Neural progenitor cell (in vitro differentiated cells): ENCODE results near the gene TOMM6. TPM values are rescaled to one million over a fixed set of nuclear protein-coding genes. Genes with fewer than 3 reads are reported as not detected.

ENCODE experiments used
- DNase-seq: peaks from one replicate; pipeline ENCODE4 v3.0.0-alpha.2; 2016; ENCODE audit warnings: low spot score
- H2AFZ ChIP-seq: fragments of 200-600 bp; sonication (generic); replicated peaks from 2 replicates; pipeline ENCODE4 v1.6.1; 2016; ENCODE audit warnings: antibody characterized with exemption
- H3F3A ChIP-seq: fragments of 200-600 bp; sonication (generic); 2 replicates; pipeline ENCODE4 v1.6.1; 2016; ENCODE audit warnings: antibody characterized with exemption, low read depth
- H3K27ac ChIP-seq: fragments of 200-600 bp; sonication (generic); 2 replicates; pipeline ENCODE4 v1.5.1; 2016; ENCODE audit warnings: mild to moderate bottlenecking
- H3K27me3 ChIP-seq: fragments of 200-600 bp; sonication (generic); 2 replicates; pipeline ENCODE4 v1.6.1; 2016; ENCODE audit warnings: mild to moderate bottlenecking, moderate library complexity
- H3K36me3 ChIP-seq: fragments of 200-600 bp; sonication (generic); 2 replicates; pipeline ENCODE4 v1.5.1; 2016
- H3K4me1 ChIP-seq: fragments of 200-600 bp; sonication (generic); 2 replicates; pipeline ENCODE4 v1.6.1; 2016; ENCODE audit warnings: mixed run types
- H3K4me2 ChIP-seq: fragments of 200-600 bp; sonication (generic); 2 replicates; pipeline ENCODE4 v1.6.1; 2016
- H3K4me3 ChIP-seq: fragments of 200-600 bp; sonication (generic); 2 replicates; pipeline ENCODE4 v1.5.1; 2016
- H3K79me2 ChIP-seq: fragments of 200-600 bp; sonication (generic); 2 replicates; pipeline ENCODE4 v1.6.1; 2016; ENCODE audit warnings: low read depth
- H3K9ac ChIP-seq: fragments of 200-600 bp; sonication (generic); 2 replicates; pipeline ENCODE4 v1.6.1; 2016
- H3K9me3 ChIP-seq: fragments of 200-600 bp; sonication (generic); 2 replicates; pipeline ENCODE4 v1.5.1; 2016; ENCODE audit warnings: low read depth
- H4K20me1 ChIP-seq: fragments of 200-600 bp; sonication (generic); 2 replicates; pipeline ENCODE4 v1.6.1; 2016; ENCODE audit warnings: low read depth
- H3K27ac Mint-ChIP-seq: 3 replicates; pipeline ENCODE4 v1.8.0; 2021; ENCODE audit warnings: mixed read lengths
- H3K27me3 Mint-ChIP-seq: 2 replicates; pipeline ENCODE4 v1.8.0; 2022; ENCODE audit warnings: low read depth, mild to moderate bottlenecking, inconsistent platforms, moderate library complexity, mixed read lengths; ENCODE audit not compliant: insufficient read depth
- H3K36me3 Mint-ChIP-seq: 3 replicates; pipeline ENCODE4 v1.8.0; 2021; ENCODE audit warnings: mixed read lengths
- H3K4me1 Mint-ChIP-seq: 3 replicates; pipeline ENCODE4 v1.8.0; 2021; ENCODE audit warnings: mixed read lengths
- H3K4me3 Mint-ChIP-seq: 3 replicates; pipeline ENCODE4 v1.8.0; 2021; ENCODE audit warnings: mild to moderate bottlenecking, moderate library complexity, mixed read lengths
- H3K9me3 Mint-ChIP-seq: 3 replicates; pipeline ENCODE4 v1.8.0; 2020; ENCODE audit warnings: mixed read lengths
- CTCF ChIP-seq: fragments of 200-600 bp; sonication (generic); IDR thresholded peaks from 2 replicates; pipeline ENCODE4 v1.5.1; 2017; ENCODE audit warnings: antibody characterized with exemption, mild to moderate bottlenecking
- EZH2 ChIP-seq: fragments of 200-600 bp; sonication (generic); IDR thresholded peaks from 2 replicates; pipeline ENCODE4 v1.6.1; 2017; ENCODE audit warnings: antibody characterized with exemption, mild to moderate bottlenecking, moderate library complexity
- EZH2phosphoT487 ChIP-seq: fragments of 200-600 bp; sonication (generic); IDR thresholded peaks from 2 replicates; pipeline ENCODE4 v1.6.1; 2017; ENCODE audit warnings: antibody characterized with exemption
- total RNA-seq: library from RNA; depleted of rRNA; stranded (reverse); fragments of >200 nt; gene quantifications from 2 replicates; pipeline ENCODE4 v1.2.3, GENCODE V29; 2015; ENCODE audit warnings: low replicate concordance

The TOMM6 gene
- total RNA-seq, 1 donor from 2014 or later: 182 TPM

- Mint-ChIP-seq H3K9me3 (no peaks in the 10 kb centered on the region), H3K4me1 (peaks cover 6% of the 10 kb centered on the region), H3K27ac (no peak overlapping the region), H3K27me3 (no peaks in the 10 kb centered on the region), H3K36me3 (no peaks in the 10 kb centered on the region), H3K4me3 (no peak overlapping the region)
- H3K9ac ChIP-seq: no peak overlapping the region
- no peaks in the 10 kb centered on the region for H3K9me3 ChIP-seq
- no peaks in the 10 kb centered on the region for H3F3A ChIP-seq
- peaks cover 7% of the 10 kb centered on the region for H3K79me2 ChIP-seq
- H3K4me2 ChIP-seq: no peak overlapping the region
- TF ChIP-seq CTCF: no peak
- TF ChIP-seq EZH2: no peak
- TF ChIP-seq EZH2phosphoT487: no peak
- H3K4me1 ChIP-seq: no peaks in the 10 kb centered on the region
- no peaks in the 10 kb centered on the region for H4K20me1 ChIP-seq
- DNase-seq: no peak
- no peak overlapping the region for H2AFZ ChIP-seq
- no peaks in the 10 kb centered on the region for H3K36me3 ChIP-seq
- H3K27ac ChIP-seq: no peak overlapping the region
- no peak overlapping the region for H3K4me3 ChIP-seq
- H3K27me3 ChIP-seq: no peaks in the 10 kb centered on the region
These were observed 26.0 kb downstream of the TOMM6 start for GRCh38 chr6:41813469-41813868.

GRCh38 chr6:41813956-41814355, 26.5 kb downstream of the TOMM6 start:
- Mint-ChIP-seq H3K9me3 (no peaks in the 10 kb centered on the region), H3K4me3 (no peak overlapping the region), H3K27ac (no peak overlapping the region), H3K4me1 (peaks cover 9% of the 10 kb centered on the region), H3K36me3 (no peaks in the 10 kb centered on the region), H3K27me3 (no peaks in the 10 kb centered on the region)
- Histone ChIP-seq H3K27ac (no peak overlapping the region), H3K9ac (no peak overlapping the region), H3K4me3 (no peak overlapping the region), H3F3A (no peaks in the 10 kb centered on the region), H4K20me1 (no peaks in the 10 kb centered on the region), H3K9me3 (no peaks in the 10 kb centered on the region), H3K27me3 (no peaks in the 10 kb centered on the region), H3K4me2 (no peak overlapping the region), H3K4me1 (no peaks in the 10 kb centered on the region), H3K36me3 (no peaks in the 10 kb centered on the region), H2AFZ (no peak overlapping the region), H3K79me2 (peaks cover 7% of the 10 kb centered on the region)
- TF ChIP-seq CTCF: no peak
- no peak for TF ChIP-seq EZH2phosphoT487
- TF ChIP-seq EZH2: no peak
- no peak for DNase-seq

GRCh38 chr6:41814629-41815028, 27.1 kb downstream of the TOMM6 start:
- Mint-ChIP-seq H3K27ac (no peak overlapping the region), H3K4me1 (peaks cover 9% of the 10 kb centered on the region), H3K36me3 (no peaks in the 10 kb centered on the region), H3K9me3 (no peaks in the 10 kb centered on the region), H3K4me3 (no peak overlapping the region), H3K27me3 (no peaks in the 10 kb centered on the region)
- Histone ChIP-seq H3K27me3 (no peaks in the 10 kb centered on the region), H2AFZ (no peak overlapping the region), H3F3A (no peaks in the 10 kb centered on the region), H3K4me2 (no peak overlapping the region), H4K20me1 (peaks cover 2% of the 10 kb centered on the region), H3K79me2 (peaks cover 7% of the 10 kb centered on the region), H3K27ac (no peak overlapping the region), H3K4me1 (no peaks in the 10 kb centered on the region), H3K4me3 (no peak overlapping the region), H3K9ac (no peak overlapping the region), H3K9me3 (no peaks in the 10 kb centered on the region), H3K36me3 (no peaks in the 10 kb centered on the region)
- TF ChIP-seq EZH2 (no peak), EZH2phosphoT487 (no peak), CTCF (no peak)
- DNase-seq: no peak

- Histone ChIP-seq H3F3A (no peaks in the 10 kb centered on the region), H3K4me3 (no peak overlapping the region), H3K79me2 (peaks cover 7% of the 10 kb centered on the region), H4K20me1 (peaks cover 8% of the 10 kb centered on the region), H2AFZ (no peak overlapping the region), H3K36me3 (no peaks in the 10 kb centered on the region), H3K9ac (no peak overlapping the region), H3K9me3 (no peaks in the 10 kb centered on the region), H3K27me3 (no peaks in the 10 kb centered on the region), H3K27ac (no peak overlapping the region), H3K4me2 (no peak overlapping the region), H3K4me1 (no peaks in the 10 kb centered on the region)
- Mint-ChIP-seq H3K36me3 (no peaks in the 10 kb centered on the region), H3K4me3 (no peak overlapping the region), H3K27ac (no peak overlapping the region), H3K4me1 (peaks cover 9% of the 10 kb centered on the region), H3K27me3 (no peaks in the 10 kb centered on the region), H3K9me3 (no peaks in the 10 kb centered on the region)
- TF ChIP-seq CTCF (no peak), EZH2phosphoT487 (no peak), EZH2 (no peak)
- DNase-seq: no peak
These were observed 28.1 kb downstream of the TOMM6 start for GRCh38 chr6:41815587-41815986.
